ENCODE measurements around the gene KCNQ1.

DNA sequence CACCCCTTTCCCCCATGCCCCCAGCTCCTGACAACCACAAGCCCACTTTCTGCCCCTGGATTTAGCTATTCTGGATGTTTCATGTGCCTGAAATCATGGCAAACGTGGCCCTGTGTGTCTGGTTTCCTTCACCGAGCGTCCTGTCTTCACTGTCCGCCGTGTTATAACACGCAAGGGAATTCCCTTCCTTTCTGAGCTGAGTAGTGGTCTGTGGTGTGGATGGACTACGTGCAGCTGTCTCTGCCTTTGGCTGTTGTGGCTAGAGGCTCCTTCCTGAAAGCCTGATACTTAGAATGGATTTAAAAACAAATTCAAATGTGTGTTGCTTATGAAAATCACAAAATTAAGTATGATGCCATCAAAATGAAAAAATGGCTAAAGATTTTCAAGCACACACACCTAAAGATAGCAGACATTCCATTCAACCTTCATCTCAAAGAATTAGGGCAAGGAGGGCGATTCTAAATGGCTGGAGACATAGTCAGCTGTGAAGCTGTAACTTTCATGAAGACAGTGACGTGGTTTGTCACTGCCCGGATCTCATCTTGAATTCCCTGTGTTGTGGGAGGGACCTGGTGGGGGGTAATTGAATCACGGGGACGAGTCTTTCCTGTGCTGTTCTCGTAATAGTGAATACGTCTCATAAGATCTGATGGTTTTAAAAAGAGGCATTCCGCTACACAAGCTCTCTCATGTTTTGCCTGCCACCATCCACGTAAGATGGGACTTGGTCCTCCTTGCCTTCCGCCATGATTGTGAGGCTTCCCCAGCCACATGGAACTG is 30.5 kb downstream of the KCNQ1 start:
- TF ChIP-seq, protein P1, sequence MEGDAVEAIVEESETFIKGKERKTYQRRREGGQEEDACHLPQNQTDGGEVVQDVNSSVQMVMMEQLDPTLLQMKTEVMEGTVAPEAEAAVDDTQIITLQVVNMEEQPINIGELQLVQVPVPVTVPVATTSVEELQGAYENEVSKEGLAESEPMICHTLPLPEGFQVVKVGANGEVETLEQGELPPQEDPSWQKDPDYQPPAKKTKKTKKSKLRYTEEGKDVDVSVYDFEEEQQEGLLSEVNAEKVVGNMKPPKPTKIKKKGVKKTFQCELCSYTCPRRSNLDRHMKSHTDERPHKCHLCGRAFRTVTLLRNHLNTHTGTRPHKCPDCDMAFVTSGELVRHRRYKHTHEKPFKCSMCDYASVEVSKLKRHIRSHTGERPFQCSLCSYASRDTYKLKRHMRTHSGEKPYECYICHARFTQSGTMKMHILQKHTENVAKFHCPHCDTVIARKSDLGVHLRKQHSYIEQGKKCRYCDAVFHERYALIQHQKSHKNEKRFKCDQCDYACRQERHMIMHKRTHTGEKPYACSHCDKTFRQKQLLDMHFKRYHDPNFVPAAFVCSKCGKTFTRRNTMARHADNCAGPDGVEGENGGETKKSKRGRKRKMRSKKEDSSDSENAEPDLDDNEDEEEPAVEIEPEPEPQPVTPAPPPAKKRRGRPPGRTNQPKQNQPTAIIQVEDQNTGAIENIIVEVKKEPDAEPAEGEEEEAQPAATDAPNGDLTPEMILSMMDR (IDR thresholded peaks at IDR 0.05; ENCODE audit: extremely low read depth in 1 of 2, insufficient read depth in 1 of 2, low read depth in 1 of 2, low read length in 2 of 2), result no peak
- TF ChIP-seq POLR2A (IDR thresholded peaks at IDR 0.05; ENCODE audit: low read depth, low read length) (no peak), MYC (IDR thresholded peaks at IDR 0.05; ENCODE audit: low read depth, low read length) (no peak)
